IPS DF 4.7 (cell line): Measurements from ENCODE around the gene SP2.

Experiments
- DNase-seq: peaks from one replicate; pipeline ENCODE4 v3.0.0-alpha.2; 2013; ENCODE audit warnings: low spot score; ENCODE audit errors: extremely low read depth

Gene SP2

GRCh38 chr17:47870056-47870455, 26.0 kb upstream of the SP2 start:
- DNase-seq: no peak

- no peak for DNase-seq
Observed at GRCh38 chr17:47871048-47871447, 25.0 kb upstream of the SP2 start.

- no peak for DNase-seq
Observed at GRCh38 chr17:47872019-47872650, 23.9 kb upstream of the SP2 start.

GRCh38 chr17:47872651-47873161, 23.3 kb upstream of the SP2 start:
- DNase-seq: no peak

- DNase-seq: no peak
Observed at GRCh38 chr17:47873200-47874090, 22.6 kb upstream of the SP2 start.

GRCh38 chr17:47875011-47875985, 20.7 kb upstream of the SP2 start:
- no peak for DNase-seq

GRCh38 chr17:47877368-47878034, 18.5 kb upstream of the SP2 start:
- no peak for DNase-seq

GRCh38 chr17:47878203-47879027, 17.6 kb upstream of the SP2 start:
- no peak for DNase-seq

GRCh38 chr17:47879028-47879585, 16.9 kb upstream of the SP2 start:
- DNase-seq: no peak

- DNase-seq: no peak
Observed at GRCh38 chr17:47879776-47880454, 16.1 kb upstream of the SP2 start.

GRCh38 chr17:47882247-47882646, 13.8 kb upstream of the SP2 start:
- DNase-seq: no peak

- no peak for DNase-seq
Observed at GRCh38 chr17:47882695-47883588, 13.1 kb upstream of the SP2 start.

GRCh38 chr17:47883589-47884426, 12.2 kb upstream of the SP2 start:
- no peak for DNase-seq

GRCh38 chr17:47884427-47884740, 11.7 kb upstream of the SP2 start:
- DNase-seq: no peak

- DNase-seq: no peak
Observed at GRCh38 chr17:47884905-47885730, 10.9 kb upstream of the SP2 start.

- no peak for DNase-seq
Observed at GRCh38 chr17:47888293-47888692, 7.7 kb upstream of the SP2 start.
